Brain microvascular endothelial cell (primary cell): ENCODE results near the gene FUT8.
"Not testable (repeated sequence)": the region's sequence is repeated elsewhere in the genome, so short reads cannot be mapped to it uniquely, and the experiment has no call there.

Source experiments
- DNase-seq: peaks from one replicate; pipeline ENCODE4 v3.0.0-alpha.2; 2020
- H3K27ac ChIP-seq: fragments of 250-450 bp; sonication (Bioruptor Pico); 2 replicates; pipeline ENCODE4 v1.5.1; 2020; ENCODE audit warnings: mild to moderate bottlenecking, moderate library complexity
- H3K27me3 ChIP-seq: fragments of 250-450 bp; sonication (Bioruptor Pico); replicated peaks from 2 replicates; pipeline ENCODE4 v1.5.1; 2020; ENCODE audit warnings: mild to moderate bottlenecking
- H3K36me3 ChIP-seq: fragments of 250-450 bp; sonication (Bioruptor Pico); replicated peaks from 2 replicates; pipeline ENCODE4 v1.5.1; 2020; ENCODE audit warnings: mild to moderate bottlenecking
- H3K4me3 ChIP-seq: 2 replicates; pipeline ENCODE4 v1.5.1; 2011; ENCODE audit warnings: low read depth, mild to moderate bottlenecking, control low read depth, low read length, moderate library complexity
- CTCF ChIP-seq: IDR thresholded peaks from 2 replicates; pipeline ENCODE4 v1.5.1; 2011; ENCODE audit warnings: low read depth, mild to moderate bottlenecking, moderate library complexity, low read length, control low read depth, inconsistent platforms; ENCODE audit errors: missing control alignments
- in situ Hi-C: cut with HindIII; loops from 2 replicates; pipeline ENCODE4 v1.10.0; 2017; ENCODE audit warnings: low sequenced_read_pairs, low pct_ligation_motif_present

The FUT8 gene

GRCh38 chr14:65627315-65627714 lies 214.8 kb downstream of the FUT8 start:
- H3K27ac ChIP-seq: no peak overlapping the region
- H3K36me3 ChIP-seq: no peaks in the 10 kb centered on the region
- TF ChIP-seq CTCF: no peak
- no peak for DNase-seq
- no peaks in the 10 kb centered on the region for H3K27me3 ChIP-seq
- H3K4me3 ChIP-seq: no peak overlapping the region
- in situ Hi-C loops: no loop called here

GRCh38 chr14:65628664-65629063 lies 216.1 kb downstream of the FUT8 start:
- no peaks in the 10 kb centered on the region for H3K27me3 ChIP-seq
- in situ Hi-C loops: no loop called here
- TF ChIP-seq CTCF: no peak
- no peaks in the 10 kb centered on the region for H3K36me3 ChIP-seq
- no peak overlapping the region for H3K4me3 ChIP-seq
- H3K27ac ChIP-seq: no peak overlapping the region
- no peak for DNase-seq

- in situ Hi-C loops: no loop called here
Observed at GRCh38 chr14:65631040-65631439, 218.5 kb downstream of the FUT8 start.

GRCh38 chr14:65632487-65632886 lies 220.0 kb downstream of the FUT8 start:
- no peak overlapping the region for H3K4me3 ChIP-seq
- DNase-seq: no peak
- no peaks in the 10 kb centered on the region for H3K27me3 ChIP-seq
- no peak for TF ChIP-seq CTCF
- in situ Hi-C loops: no loop called here
- H3K36me3 ChIP-seq: no peaks in the 10 kb centered on the region
- no peak overlapping the region for H3K27ac ChIP-seq

More at GRCh38 chr14:65631040-65631439, 218.5 kb downstream of the FUT8 start:
- Histone ChIP-seq H3K4me3 (no peak overlapping the region), H3K27ac (no peak overlapping the region), H3K36me3 (no peaks in the 10 kb centered on the region), H3K27me3 (no peaks in the 10 kb centered on the region)
- no peak for TF ChIP-seq CTCF
- no peak for DNase-seq

GRCh38 chr14:65633666-65634065 lies 221.1 kb downstream of the FUT8 start:
- in situ Hi-C loops, H3K27me3 ChIP-seq: not testable (repeated sequence)

GRCh38 chr14:65637780-65638179 lies 225.2 kb downstream of the FUT8 start:
- Histone ChIP-seq H3K27ac (no peak overlapping the region), H3K36me3 (no peaks in the 10 kb centered on the region), H3K4me3 (no peak overlapping the region), H3K27me3 (no peaks in the 10 kb centered on the region)
- no peak for DNase-seq
- no peak for TF ChIP-seq CTCF
- in situ Hi-C loops: no loop called here

More at GRCh38 chr14:65633666-65634065, 221.1 kb downstream of the FUT8 start:
- not testable (repeated sequence) for H3K36me3 ChIP-seq, DNase-seq, H3K27ac ChIP-seq, H3K4me3 ChIP-seq
